Muscle of leg (tissue), 11 donors: ENCODE results near the gene IMPA2. TPM values are rescaled to one million over a fixed set of nuclear protein-coding genes. Genes with fewer than 3 reads are reported as not detected.

Source experiments
- DNase-seq: peaks from one replicate; pipeline ENCODE4 v3.0.0; 2013
- H3K27ac ChIP-seq: one replicate; pipeline ENCODE4 v1.5.1; 2013; ENCODE audit warnings: mild to moderate bottlenecking, low read length, control low read depth
- H3K27me3 ChIP-seq: one replicate; pipeline ENCODE4 v1.6.1; 2013; ENCODE audit warnings: low read length; ENCODE audit not compliant: control insufficient read depth, insufficient read depth
- H3K36me3 ChIP-seq: one replicate; pipeline ENCODE4 v1.6.1; 2013; ENCODE audit warnings: low read length; ENCODE audit not compliant: control insufficient read depth, insufficient read depth
- H3K4me1 ChIP-seq: one replicate; pipeline ENCODE4 v1.6.1; 2013; ENCODE audit warnings: low read length; ENCODE audit not compliant: control insufficient read depth, insufficient read depth
- H3K4me3 ChIP-seq: one replicate; pipeline ENCODE4 v1.5.1; 2013; ENCODE audit warnings: low read length, control low read depth
- H3K9me3 ChIP-seq: replicated peaks from 2 replicates; pipeline ENCODE4 v1.6.1; 2013; ENCODE audit warnings: low read depth, low read length; ENCODE audit not compliant: control insufficient read depth
- WGBS: methylation state at CpG from one replicate; pipeline ENCODE4 v1.1.5; 2013; ENCODE audit warnings: missing lambda C conversion rate; ENCODE audit not compliant: insufficient coverage; 5-methylcytosine and 5-hydroxymethylcytosine counted together
- polyA plus RNA-seq, 8 donors: library from polyadenylated mRNA; unstranded; fragments of 120-200 nt; gene quantifications; one replicate each; pipeline versions ENCODE4 v1.2.1 to v1.2.3, GENCODE V29; 2013; ENCODE audit warnings: inconsistent platforms in 1 of 8, low replicate concordance in 1 of 8; ENCODE audit not compliant: insufficient read length in 8 of 8, insufficient read depth in 1 of 8
- total RNA-seq: library from RNA; stranded (reverse); fragments of 120-200 nt; gene quantifications from one replicate; pipeline ENCODE4 v1.2.4, GENCODE V29; 2013

Gene IMPA2
- total and polyA plus RNA-seq, 9 donors: 18.0 to 31.5 (median 23.1) TPM

DNA sequence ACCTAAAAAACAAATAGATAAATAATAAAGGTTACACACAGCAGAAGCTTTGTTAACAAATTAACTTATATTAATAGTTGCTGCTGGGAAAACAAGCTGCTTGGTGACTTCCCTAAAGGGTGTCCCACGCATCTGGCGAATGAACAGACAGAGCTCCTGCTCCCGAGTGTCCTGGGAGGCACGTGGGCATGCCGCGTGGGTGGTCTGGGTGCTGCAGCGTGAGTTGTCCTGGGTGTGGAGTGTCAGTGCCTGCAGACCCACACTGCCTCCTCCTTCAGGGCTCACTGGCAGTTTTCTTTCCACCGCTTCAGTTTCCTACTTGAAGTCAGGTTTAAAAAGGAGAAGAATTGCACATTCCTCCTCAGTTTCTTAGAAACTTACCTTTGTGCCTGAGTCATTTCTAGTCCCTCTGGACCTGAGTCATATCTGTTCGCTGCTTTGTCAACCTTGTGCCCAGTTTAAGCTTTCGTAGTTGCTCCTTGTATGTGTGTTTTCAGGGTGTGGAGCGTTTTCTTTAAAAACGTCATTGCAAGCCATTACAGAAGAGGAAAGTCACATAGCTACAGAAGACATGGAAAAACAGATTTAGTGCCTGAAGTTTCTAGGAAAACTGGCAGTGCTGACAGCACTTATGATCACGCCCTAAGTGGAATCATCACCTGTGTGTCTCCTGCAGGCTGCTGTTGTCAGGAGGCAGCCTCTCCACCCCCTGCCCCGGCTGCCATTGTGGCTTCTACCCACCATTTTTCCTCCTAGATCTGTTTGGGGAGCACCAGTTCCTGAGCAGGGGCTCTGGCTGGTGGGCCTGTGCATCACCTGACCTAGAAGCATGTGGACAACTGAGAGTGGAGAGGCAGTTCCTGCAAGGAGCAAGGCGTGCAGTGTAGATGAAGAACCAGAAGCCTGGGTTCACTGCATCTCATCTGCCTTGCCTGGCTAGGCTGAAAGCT is 24.5 kb downstream of the IMPA2 start:
- Histone ChIP-seq H3K4me3 (no peak overlapping the region), H3K27me3 (no peaks in the 10 kb centered on the region), H3K27ac (no peak overlapping the region), H3K36me3 (peaks cover 41% of the 10 kb centered on the region), H3K9me3 (no peaks in the 10 kb centered on the region), H3K4me1 (peaks cover 2% of the 10 kb centered on the region)
- no peak for DNase-seq
- WGBS: 89% methylated on average over 7 of the region's 15 CpGs

DNA sequence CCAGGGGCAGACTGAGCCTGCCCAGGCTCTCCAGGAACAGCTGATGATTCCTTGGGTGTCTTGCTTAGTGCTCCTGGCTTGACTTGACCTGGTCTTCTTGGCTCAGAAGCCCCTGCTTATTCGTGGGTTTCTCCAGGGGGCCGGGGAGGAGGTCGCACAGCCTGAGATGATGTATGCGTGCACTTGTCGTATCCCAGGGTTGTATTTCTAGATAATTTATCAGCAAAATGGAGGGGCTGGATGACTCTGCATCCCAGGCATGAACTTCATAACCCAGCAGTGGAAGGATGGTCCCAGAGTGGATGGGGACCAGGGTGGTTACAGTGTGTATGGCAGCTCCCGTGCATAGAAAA is 25.2 kb downstream of the IMPA2 start:
- Histone ChIP-seq H3K9me3 (no peaks in the 10 kb centered on the region), H3K27ac (no peak overlapping the region), H3K4me1 (peaks cover 2% of the 10 kb centered on the region), H3K27me3 (no peaks in the 10 kb centered on the region), H3K36me3 (peaks cover 44% of the 10 kb centered on the region), H3K4me3 (no peak overlapping the region)
- WGBS: 95% methylated on average over 5 of the region's 6 CpGs
- DNase-seq: no peak

DNA sequence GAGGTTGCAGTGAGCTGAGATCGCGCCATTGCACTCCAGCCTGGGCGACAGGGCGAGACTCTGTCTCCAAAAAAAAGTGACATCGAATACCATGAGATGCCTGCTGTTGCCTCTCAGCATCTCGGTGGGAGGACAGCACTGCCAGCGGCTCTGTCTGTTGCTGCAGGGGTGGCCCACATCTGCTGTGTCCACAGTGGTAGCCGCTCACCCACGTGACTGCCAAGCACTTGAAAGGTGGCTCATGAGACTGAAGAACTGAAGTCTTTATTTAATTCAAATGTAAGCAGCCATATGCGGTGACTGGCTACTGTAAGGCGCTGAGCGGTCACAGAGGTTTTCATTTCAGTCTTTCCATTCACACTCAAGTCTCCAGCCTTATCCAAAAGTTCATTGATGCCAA is 25.8 kb downstream of the IMPA2 start:
- H3K36me3 ChIP-seq: peaks cover 42% of the 10 kb centered on the region
- H3K4me1 ChIP-seq: peaks cover 2% of the 10 kb centered on the region

DNA sequence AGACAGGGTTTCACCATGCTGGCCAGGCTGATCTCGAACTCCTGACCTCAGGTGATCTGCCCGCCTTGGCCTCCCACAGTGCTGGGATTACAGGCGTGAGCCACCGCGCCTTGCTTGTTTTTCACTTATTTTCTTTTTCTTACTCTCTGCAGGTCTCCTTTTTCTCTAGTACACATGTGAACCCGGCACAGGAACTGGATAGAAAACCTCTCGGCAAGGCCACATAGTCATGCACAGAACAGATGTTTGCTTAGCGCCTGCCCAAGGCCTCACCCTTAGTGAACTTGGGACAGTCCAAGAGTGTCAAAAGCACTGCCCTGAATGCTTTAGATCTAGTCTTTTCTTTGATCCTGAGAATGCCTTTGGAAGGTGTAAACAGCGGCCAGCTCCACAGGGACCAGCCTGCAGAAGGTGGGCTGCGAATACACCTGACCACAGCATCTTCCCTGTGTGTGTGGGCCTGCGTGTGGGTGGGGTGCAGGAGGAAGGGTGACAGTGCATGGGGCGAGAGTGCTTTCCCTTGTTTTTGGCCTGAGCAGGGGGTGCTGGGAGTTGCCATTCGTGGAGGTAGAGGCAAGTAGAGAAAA is 27.0 kb downstream of the IMPA2 start:
- DNase-seq: no peak
- H3K27ac ChIP-seq: no peak overlapping the region
- peaks cover 39% of the 10 kb centered on the region for H3K36me3 ChIP-seq

More for the DNA sequence above, 25.8 kb downstream of the IMPA2 start:
- 94% methylated on average over 12 of the region's 12 CpGs for WGBS
- H3K27ac ChIP-seq: no peak overlapping the region
- no peak for DNase-seq
- H3K9me3 ChIP-seq: no peaks in the 10 kb centered on the region
- no peaks in the 10 kb centered on the region for H3K27me3 ChIP-seq
- H3K4me3 ChIP-seq: no peak overlapping the region

DNA sequence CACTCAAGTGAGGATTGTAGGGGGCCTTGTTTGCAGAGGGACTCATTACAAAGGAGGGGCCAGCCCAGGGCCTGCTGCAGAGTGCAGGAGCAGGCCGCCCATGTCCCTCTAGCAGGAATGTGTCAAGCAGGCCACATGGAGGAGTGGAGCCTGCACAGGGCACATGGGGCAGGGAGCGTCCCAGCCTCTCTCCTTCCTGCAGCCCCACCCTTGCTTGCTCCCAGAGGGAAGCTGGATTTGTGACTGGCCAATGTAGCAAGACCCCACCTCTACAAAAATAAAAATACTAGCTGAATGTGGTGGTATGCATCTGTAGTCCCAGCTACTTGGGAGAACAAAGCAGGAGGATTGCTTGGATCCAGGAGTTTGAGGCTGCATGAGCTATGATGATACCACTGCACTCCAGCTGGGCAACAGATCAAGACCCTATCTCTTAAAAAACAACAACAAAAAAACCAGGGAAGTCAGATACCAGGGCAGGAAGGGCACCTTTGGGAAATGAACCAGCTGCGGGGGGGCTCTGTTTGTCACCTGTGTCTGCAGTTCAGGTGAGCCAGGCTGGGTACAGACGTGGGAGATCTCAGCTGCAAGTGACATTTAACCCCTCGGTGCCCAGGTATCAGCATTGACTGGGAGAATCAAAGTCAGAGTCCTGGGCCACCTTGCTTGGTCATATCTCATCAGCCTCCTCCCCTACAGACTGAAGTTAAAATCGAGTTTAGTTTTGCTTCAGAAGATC is 27.7 kb downstream of the IMPA2 start:
- Histone ChIP-seq H3K4me1 (peaks cover 9% of the 10 kb centered on the region), H3K4me3 (no peak overlapping the region), H3K9me3 (no peaks in the 10 kb centered on the region), H3K27ac (no peak overlapping the region), H3K27me3 (no peaks in the 10 kb centered on the region), H3K36me3 (peaks cover 40% of the 10 kb centered on the region)
- DNase-seq: no peak
- 73% methylated on average over 5 of the region's 6 CpGs for WGBS

More for the DNA sequence above, 27.0 kb downstream of the IMPA2 start:
- H3K9me3 ChIP-seq: no peaks in the 10 kb centered on the region
- 79% methylated on average over 13 of the region's 13 CpGs for WGBS
- H3K27me3 ChIP-seq: no peaks in the 10 kb centered on the region
- peaks cover 8% of the 10 kb centered on the region for H3K4me1 ChIP-seq
- H3K4me3 ChIP-seq: no peak overlapping the region

DNA sequence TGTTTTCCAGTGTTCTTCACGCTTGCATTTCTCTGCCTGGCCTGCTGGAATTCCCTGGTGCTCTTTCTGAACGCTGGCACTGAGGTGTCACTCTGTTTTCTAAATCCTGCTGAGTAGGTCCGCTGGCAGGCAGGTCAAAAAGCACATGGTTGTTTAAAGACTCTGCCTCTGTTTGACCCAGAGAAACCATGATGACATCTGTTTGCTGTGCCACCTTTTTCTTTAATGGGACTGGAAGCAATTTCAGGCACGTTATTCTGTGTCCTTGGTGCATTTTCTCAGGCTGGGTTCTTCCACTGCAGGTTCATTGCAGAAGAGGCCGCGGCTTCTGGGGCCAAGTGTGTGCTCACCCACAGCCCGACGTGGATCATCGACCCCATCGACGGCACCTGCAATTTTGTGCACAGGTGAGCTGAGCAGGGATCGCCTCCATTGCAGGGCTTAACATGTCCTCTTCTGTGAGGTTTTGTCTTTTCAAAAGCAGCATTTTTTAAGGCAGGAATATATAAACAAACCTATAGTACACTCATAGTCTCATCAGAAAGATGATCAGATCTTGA is 28.4 kb downstream of the IMPA2 start:
- H3K9me3 ChIP-seq: no peaks in the 10 kb centered on the region
- H3K27me3 ChIP-seq: no peaks in the 10 kb centered on the region
- no peak overlapping the region for H3K27ac ChIP-seq
- peaks cover 15% of the 10 kb centered on the region for H3K4me1 ChIP-seq
- no peak overlapping the region for H3K4me3 ChIP-seq
- WGBS: 85% methylated on average over 12 of the region's 12 CpGs
- H3K36me3 ChIP-seq: peaks cover 47% of the 10 kb centered on the region
- no peak for DNase-seq

DNA sequence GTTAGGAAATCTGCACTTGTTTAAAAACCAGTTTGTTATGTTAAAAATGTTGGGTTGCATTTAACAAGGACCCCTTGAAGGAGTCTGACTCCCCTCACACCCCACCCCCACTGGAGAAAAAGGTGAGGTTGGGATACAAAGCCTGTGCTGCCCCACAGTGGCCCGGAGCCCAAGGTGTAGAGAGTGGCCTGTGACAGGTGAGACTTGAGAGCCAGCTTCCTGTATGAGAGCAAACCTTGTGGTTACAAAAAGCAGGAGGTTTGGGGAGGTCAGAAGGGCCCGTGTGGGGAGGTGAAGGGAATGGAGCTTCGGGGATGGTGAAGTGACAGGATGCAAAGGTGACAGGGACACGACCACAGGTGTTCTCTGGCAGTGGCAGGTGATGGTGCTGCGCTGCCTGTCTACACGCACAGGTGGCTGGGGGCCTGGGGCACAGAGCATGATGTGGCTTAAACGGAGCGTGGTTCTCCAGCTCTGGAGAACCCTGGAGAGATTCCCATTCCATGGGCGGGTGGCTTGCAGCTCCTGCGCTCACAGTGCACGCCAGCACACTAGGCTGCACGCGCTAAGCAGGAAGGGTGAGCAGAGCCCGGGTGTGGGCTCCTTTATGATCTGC is 29.0 kb downstream of the IMPA2 start:
- Histone ChIP-seq H3K9me3 (no peaks in the 10 kb centered on the region), H3K27me3 (no peaks in the 10 kb centered on the region), H3K27ac (no peak overlapping the region), H3K4me1 (peaks cover 19% of the 10 kb centered on the region), H3K36me3 (peaks cover 46% of the 10 kb centered on the region), H3K4me3 (no peak overlapping the region)
- no peak for DNase-seq
- 88% methylated on average over 13 of the region's 14 CpGs for WGBS

DNA sequence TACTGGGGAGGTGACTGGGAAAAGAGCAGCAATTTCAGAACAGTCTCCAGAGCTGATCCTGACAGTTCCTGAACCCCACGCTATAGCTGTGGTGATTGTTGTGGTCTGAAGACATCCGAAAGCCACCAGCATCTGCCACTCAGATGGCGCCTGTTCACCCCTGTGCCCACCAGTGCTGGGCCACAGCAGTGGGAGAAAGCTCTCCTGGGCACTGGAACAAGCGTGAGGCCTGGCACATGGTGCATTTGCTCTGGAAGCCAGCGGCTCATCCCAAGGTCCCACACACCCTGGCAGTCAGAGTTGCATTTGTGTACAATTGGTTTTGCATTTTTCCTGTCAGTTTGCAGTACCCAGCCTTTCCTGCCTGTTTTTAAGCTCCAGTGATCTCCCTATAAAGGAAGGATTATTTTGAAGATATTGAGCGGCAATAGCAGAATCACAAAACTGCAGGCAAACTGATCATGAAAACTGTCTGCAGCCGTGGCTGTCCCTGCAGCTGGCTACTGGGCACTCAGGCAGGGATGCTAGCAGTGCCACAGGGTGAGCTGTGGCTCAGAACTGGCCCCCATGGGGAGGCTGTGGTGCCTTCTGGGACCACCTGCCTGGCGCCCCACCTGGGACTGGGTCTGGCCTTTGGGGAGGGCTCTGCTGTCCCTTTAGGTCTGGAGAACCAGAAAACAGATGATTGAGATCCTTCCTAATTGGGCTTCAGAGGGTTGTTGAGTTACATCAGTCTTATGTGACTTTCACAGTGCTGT is 30.1 kb downstream of the IMPA2 start:
- H3K27me3 ChIP-seq: no peaks in the 10 kb centered on the region
- WGBS: 86% methylated on average over 6 of the region's 8 CpGs
- no peak overlapping the region for H3K4me3 ChIP-seq
- no peak for DNase-seq
- no peaks in the 10 kb centered on the region for H3K9me3 ChIP-seq
- peaks cover 24% of the 10 kb centered on the region for H3K4me1 ChIP-seq
- H3K36me3 ChIP-seq: peaks cover 45% of the 10 kb centered on the region
- H3K27ac ChIP-seq: peak overlapping the region; percentile 42

DNA sequence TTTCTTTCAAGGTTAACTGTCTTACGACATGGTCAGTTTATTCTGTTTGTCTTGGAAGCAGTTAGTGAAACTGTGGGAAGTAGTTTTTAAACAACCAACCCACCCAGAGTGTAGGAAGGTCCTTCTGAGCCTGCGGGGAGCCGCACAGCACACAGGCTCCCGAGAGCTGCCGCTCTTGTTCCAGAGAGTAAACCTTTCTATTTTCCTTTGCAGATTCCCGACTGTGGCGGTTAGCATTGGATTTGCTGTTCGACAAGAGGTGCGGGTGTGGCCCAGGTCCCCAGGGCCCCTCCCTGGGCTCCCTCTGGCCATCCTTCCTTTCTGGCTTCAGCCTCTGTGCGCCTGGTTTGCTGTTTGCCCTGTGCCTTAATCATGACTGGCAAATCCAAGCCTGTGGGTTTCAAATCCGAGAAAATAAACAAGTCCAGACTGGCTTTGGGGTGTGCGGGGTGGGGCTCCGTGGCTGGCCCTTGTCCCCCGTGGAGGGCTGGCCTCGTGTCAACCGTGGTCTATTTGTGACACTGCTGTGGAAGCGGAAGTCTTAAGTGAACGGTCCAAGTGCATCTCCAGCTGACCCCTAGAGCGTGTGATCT is 30.7 kb downstream of the IMPA2 start:
- 81% methylated on average over 14 of the region's 19 CpGs for WGBS

More for the DNA sequence above, 30.7 kb downstream of the IMPA2 start:
- Histone ChIP-seq H3K27ac (peak overlapping the region; percentile 38), H3K9me3 (no peaks in the 10 kb centered on the region), H3K27me3 (no peaks in the 10 kb centered on the region), H3K4me1 (peaks cover 24% of the 10 kb centered on the region), H3K4me3 (no peak overlapping the region), H3K36me3 (peaks cover 43% of the 10 kb centered on the region)
- DNase-seq: no peak
